HEK293T (cell line): ENCODE measurements around the gene GTF3C6.
A peak's percentile ranks its signal among the peaks of the same experiment; 100 is the strongest.

ENCODE experiments used
- CTCF ChIA-PET: fragments of 350-600 bp; formaldehyde crosslinking; extraction: SDS; loops from one replicate; lab custom pipeline; 2021; ENCODE audit warnings: antibody characterized with exemption, inconsistent platforms; lab: Yijun Ruan, JAX
- POLR2A ChIA-PET: fragments of 350-600 bp; formaldehyde crosslinking; extraction: SDS; loops from one replicate; lab custom pipeline; 2020; ENCODE audit warnings: antibody characterized with exemption, inconsistent platforms; lab: Yijun Ruan, JAX
- DNase-seq: peaks from one replicate; pipeline ENCODE4 v3.0.0; 2012; ENCODE audit warnings: mixed read lengths; ENCODE audit errors: extremely low spot score
- ARNT ChIP-seq: fragments of 450-650 bp; IDR thresholded peaks from 2 replicates; pipeline ENCODE4 v1.6.1; 2017; ENCODE audit warnings: mild to moderate bottlenecking
- BHLHE40 ChIP-seq: fragments of 450-650 bp; IDR thresholded peaks from 2 replicates; pipeline ENCODE4 v1.6.1; 2016; ENCODE audit warnings: mild to moderate bottlenecking, moderate library complexity, borderline replicate concordance
- CTBP1 ChIP-seq: fragments of 450-650 bp; IDR thresholded peaks from 2 replicates; pipeline ENCODE4 v1.6.1; 2016; ENCODE audit warnings: borderline replicate concordance
- ELF4 ChIP-seq: fragments of 450-650 bp; IDR thresholded peaks from 2 replicates; pipeline ENCODE4 v1.6.1; 2017; ENCODE audit warnings: antibody characterized with exemption
- FOXA1 ChIP-seq: fragments of 450-650 bp; IDR thresholded peaks from 2 replicates; pipeline ENCODE4 v1.6.1; 2016; ENCODE audit warnings: mild to moderate bottlenecking
- FOXK2 ChIP-seq: fragments of 450-650 bp; IDR thresholded peaks from 2 replicates; pipeline ENCODE4 v1.6.1; 2016; ENCODE audit warnings: mild to moderate bottlenecking
- FOXM1 ChIP-seq: fragments of 450-650 bp; IDR thresholded peaks from 2 replicates; pipeline ENCODE4 v1.6.1; 2017; ENCODE audit warnings: mild to moderate bottlenecking, borderline replicate concordance
- HDGF ChIP-seq: fragments of 450-650 bp; IDR thresholded peaks from 2 replicates; pipeline ENCODE4 v1.6.1; 2017; ENCODE audit warnings: antibody characterized with exemption, borderline replicate concordance
- L3MBTL2 ChIP-seq: fragments of 450-650 bp; conservative IDR thresholded peaks from 2 replicates; pipeline ENCODE4 v1.6.1; 2016; ENCODE audit warnings: mild to moderate bottlenecking
- LEF1 ChIP-seq: fragments of 450-650 bp; IDR thresholded peaks from 2 replicates; pipeline ENCODE4 v1.6.1; 2017; ENCODE audit warnings: mild to moderate bottlenecking, borderline replicate concordance
- NFRKB ChIP-seq: fragments of 450-650 bp; IDR thresholded peaks from 2 replicates; pipeline ENCODE4 v1.6.1; 2016; ENCODE audit warnings: mild to moderate bottlenecking, moderate library complexity
- SP1 ChIP-seq: fragments of 450-650 bp; IDR thresholded peaks from 2 replicates; pipeline ENCODE4 v1.6.1; 2017
- SUZ12 ChIP-seq: fragments of 450-650 bp; IDR thresholded peaks from 2 replicates; pipeline ENCODE4 v1.6.1; 2016; ENCODE audit warnings: mild to moderate bottlenecking
- TARDBP ChIP-seq: fragments of 450-650 bp; IDR thresholded peaks from 2 replicates; pipeline ENCODE4 v1.6.1; 2016
- ZNF384 ChIP-seq: fragments of 450-650 bp; IDR thresholded peaks from 2 replicates; pipeline ENCODE4 v1.6.1; 2016
- TF ChIP-seq, protein P1 (sequence below): fragments of 450-650 bp; IDR thresholded peaks from 2 replicates; pipeline ENCODE4 v1.6.1; 2016

GTF3C6 gene

DNA sequence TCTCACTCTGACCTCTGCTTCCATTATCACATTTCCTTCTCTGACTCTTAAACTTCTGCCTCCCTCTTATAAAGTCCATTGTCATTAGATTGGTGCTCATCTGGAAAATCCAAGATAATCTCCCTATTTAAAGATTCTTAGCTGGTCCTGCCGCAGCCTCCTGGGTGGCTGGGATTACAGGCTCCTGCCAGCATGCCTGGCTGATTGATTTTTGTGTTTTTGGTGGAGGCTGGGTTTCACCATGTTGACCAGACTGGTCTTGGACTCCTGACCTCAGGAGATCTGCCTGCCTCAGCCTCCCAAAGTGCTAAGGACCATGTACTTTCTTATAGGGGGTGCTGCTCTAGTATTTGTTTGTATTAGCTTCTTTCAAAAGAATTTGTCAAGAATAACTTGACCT lies 18.1 kb downstream of the GTF3C6 start:
- TF ChIP-seq SUZ12 (no peak), HDGF (no peak), TARDBP (no peak)
- TF ChIP-seq, protein P1, sequence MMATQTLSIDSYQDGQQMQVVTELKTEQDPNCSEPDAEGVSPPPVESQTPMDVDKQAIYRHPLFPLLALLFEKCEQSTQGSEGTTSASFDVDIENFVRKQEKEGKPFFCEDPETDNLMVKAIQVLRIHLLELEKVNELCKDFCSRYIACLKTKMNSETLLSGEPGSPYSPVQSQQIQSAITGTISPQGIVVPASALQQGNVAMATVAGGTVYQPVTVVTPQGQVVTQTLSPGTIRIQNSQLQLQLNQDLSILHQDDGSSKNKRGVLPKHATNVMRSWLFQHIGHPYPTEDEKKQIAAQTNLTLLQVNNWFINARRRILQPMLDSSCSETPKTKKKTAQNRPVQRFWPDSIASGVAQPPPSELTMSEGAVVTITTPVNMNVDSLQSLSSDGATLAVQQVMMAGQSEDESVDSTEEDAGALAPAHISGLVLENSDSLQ = no peak
- DNase-seq = no peak
- ChIA-PET POLR2A (no interaction called here), CTCF (interaction anchor here (0.7 kb wide), 1 partner anchor 97 kb away, joined by 3 read pairs; no protein-coding TSS in a partner anchor)

DNA sequence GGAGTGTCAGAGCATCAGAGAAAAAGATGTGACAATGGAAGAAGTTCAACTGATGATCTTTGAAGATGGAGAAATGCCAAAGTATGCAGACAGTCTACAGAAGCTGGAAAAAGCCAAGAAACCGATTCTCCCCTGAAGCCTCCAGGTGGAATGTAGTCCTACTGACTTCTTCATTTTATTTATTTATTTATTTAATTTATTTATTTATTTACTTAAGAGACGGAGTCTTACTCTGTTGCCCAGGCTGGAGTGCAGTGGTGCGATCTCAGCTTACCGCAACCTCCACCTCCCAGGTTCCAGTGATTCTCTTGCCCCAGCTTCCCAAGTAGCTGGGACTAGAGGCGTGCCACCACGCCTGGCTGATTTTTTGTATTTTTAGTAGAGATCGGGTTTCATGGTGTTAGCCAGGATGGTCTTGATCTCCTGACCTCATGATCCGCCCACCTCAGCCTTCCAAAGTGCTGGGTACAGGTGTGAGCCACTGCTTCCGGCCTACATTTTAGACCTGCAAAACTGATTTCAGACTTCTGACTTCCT lies 21.1 kb downstream of the GTF3C6 start:
- CTCF ChIA-PET = interaction anchor here (0.6 kb wide), 1 partner anchor 21 kb away, joined by 3 read pairs; the partner anchor contains the start of gene GTF3C6
- no peak for TF ChIP-seq ZNF384
- no peak for TF ChIP-seq NFRKB
- TF ChIP-seq, protein P1 = no peak
- no peak for TF ChIP-seq CTBP1
- no peak for TF ChIP-seq HDGF
- TF ChIP-seq FOXM1 = no peak
- no peak for TF ChIP-seq ELF4
- TF ChIP-seq FOXK2 = no peak
- TF ChIP-seq LEF1 = no peak
- TF ChIP-seq L3MBTL2 = no peak
- TF ChIP-seq BHLHE40 = no peak
- no peak for TF ChIP-seq SP1
- no peak for TF ChIP-seq SUZ12
- no peak for TF ChIP-seq FOXA1
- no peak for TF ChIP-seq TARDBP
- TF ChIP-seq ARNT = no peak
- DNase-seq = no peak
- POLR2A ChIA-PET = interaction anchor here (1.4 kb wide), 1 partner anchor 21 kb away, joined by 4 read pairs; the partner anchor contains the start of gene GTF3C6

DNA sequence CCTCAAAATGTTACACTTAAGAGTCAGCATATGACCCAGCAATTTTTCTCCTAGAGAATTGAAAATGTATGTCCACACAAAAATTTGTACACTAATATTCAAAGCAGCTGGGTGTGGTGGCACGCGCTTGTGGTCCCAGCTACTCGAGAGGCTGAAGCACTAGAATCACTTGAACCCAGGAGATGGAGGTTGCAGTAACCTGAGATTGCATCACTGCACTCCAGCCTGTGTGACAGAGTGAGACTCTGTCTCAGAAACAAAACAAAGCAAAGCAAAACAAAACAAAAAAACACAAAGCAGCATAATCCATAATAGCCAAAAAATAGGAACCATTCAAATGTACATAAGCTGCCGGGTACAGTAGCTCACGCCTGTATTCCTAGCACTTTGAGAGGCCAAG lies 21.7 kb downstream of the GTF3C6 start:
- no peak for DNase-seq
- POLR2A ChIA-PET = no interaction called here
- TF ChIP-seq FOXK2 (no peak), ELF4 (no peak), SUZ12 (no peak)
- CTCF ChIA-PET = no interaction called here

DNA sequence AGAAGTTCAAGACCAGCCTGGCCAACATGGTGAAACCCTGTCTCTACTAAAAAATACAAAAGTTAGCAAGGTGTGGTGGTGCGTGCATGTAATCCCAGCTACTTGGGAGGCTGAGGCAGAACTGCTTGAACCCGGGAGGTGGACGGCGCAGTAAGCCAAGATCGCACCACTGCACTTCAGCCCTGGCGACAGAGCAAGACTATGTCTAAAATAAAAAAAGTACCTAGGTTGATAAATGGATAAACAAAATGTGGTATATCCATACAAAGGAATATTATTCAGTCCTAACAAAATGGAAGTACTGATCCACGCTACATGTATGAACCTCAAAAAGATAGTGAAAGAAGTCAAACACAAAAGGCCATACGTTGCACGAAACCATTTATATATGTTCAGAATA lies 22.1 kb downstream of the GTF3C6 start:
- no peak for DNase-seq
- CTCF ChIA-PET = no interaction called here
- POLR2A ChIA-PET = no interaction called here
- no peak for TF ChIP-seq NFRKB
- no peak for TF ChIP-seq SP1
- no peak for TF ChIP-seq ZNF384
- TF ChIP-seq BHLHE40 = no peak
- TF ChIP-seq, protein P1 = no peak
- no peak for TF ChIP-seq ARNT
- TF ChIP-seq SUZ12 = no peak
- no peak for TF ChIP-seq ELF4
- TF ChIP-seq FOXA1 = no peak
- TF ChIP-seq L3MBTL2 = no peak
- no peak for TF ChIP-seq CTBP1
- no peak for TF ChIP-seq TARDBP
- TF ChIP-seq FOXM1 = no peak
- TF ChIP-seq LEF1 = no peak
- no peak for TF ChIP-seq HDGF
- TF ChIP-seq FOXK2 = no peak

DNA sequence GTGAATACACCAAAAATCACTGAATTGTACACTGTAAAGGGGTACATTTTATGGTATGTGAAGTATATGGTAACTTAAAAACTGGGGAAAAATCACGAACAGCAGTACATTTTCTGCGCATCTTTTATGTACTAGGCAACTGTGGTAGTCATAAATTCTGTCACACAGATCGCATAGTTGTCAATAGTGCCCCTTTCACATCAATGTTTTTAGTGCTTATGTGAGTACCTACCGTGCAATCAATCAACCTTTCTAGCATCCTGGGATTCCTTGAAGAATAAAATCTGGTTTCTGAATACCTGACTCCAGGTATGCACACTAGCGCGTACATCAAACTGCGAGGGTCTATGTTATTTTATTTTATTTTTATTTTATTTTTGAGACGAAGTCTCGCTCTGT lies 22.7 kb downstream of the GTF3C6 start:
- DNase-seq = no peak
- TF ChIP-seq, protein P1 = peak; percentile 60
- no peak for TF ChIP-seq SP1
- ChIA-PET CTCF (no interaction called here), POLR2A (interaction anchor here (0.6 to 2.3 kb wide), 11 partner anchors 10 to 166 kb away, joined by 3 to 27 read pairs (median 5); partner anchors contain the start of genes AMD1, CDK19 and GTF3C6)

DNA sequence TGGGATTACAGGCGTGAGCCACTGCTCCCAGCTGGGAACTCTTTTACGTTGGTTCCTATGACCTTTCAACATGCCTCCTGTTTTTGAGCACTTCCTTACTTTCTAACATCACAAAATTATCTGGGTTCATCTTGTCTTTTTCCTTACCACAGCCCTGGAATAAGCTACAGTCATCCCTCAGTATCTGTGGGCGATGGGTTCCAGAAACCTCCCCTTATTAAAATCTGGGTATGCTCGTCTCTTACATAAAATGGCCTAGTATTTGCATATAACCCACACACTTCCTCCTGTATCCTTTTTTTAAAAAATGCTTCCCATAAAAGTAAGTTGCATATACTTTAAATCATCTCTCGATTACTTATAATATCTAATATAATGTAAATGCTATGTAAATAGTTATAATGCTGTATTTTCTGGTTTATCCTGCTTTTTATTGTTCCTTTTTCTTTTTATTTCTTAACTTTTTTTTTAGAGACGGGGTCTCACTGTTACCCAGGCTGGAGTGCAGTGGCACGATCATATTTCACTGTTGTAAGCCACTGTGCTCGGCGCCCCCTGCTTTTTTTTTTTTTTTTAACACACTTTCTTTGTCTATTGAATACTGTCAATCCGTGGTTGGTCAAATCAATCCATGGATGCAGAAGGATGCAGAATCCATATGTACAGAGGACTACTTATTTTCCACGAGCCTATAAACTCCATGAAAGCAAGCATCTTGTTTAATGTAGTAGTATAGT lies 32.5 kb downstream of the GTF3C6 start:
- CTCF ChIA-PET = no interaction called here
- no peak for DNase-seq
- TF ChIP-seq ZNF384 = peak; percentile 59
- TF ChIP-seq BHLHE40 = no peak
- no peak for TF ChIP-seq L3MBTL2
- POLR2A ChIA-PET = interaction anchor here (1.7 kb wide), 1 partner anchor 9 kb away, joined by 5 read pairs; no protein-coding TSS in a partner anchor
